NK-92 treated with Interleukin-12 subunit alpha and Interleukin-12 subunit beta, amount 100 ng/mL, for 24 hours (cell line): ENCODE measurements around the gene GBP3.
"Not testable (repeated sequence)": the region's sequence is repeated elsewhere in the genome, so short reads cannot be mapped to it uniquely, and the experiment has no call there.

ENCODE experiments used
- DNase-seq: peaks from one replicate; lab custom pipeline; 2025; lab: John Stamatoyannopoulos, UW

Gene GBP3, protein sequence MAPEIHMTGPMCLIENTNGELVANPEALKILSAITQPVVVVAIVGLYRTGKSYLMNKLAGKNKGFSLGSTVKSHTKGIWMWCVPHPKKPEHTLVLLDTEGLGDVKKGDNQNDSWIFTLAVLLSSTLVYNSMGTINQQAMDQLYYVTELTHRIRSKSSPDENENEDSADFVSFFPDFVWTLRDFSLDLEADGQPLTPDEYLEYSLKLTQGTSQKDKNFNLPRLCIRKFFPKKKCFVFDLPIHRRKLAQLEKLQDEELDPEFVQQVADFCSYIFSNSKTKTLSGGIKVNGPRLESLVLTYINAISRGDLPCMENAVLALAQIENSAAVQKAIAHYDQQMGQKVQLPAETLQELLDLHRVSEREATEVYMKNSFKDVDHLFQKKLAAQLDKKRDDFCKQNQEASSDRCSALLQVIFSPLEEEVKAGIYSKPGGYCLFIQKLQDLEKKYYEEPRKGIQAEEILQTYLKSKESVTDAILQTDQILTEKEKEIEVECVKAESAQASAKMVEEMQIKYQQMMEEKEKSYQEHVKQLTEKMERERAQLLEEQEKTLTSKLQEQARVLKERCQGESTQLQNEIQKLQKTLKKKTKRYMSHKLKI

GRCh38 chr1:89022167-89022959 is at the start of gene GBP3:
Gene GBP3, minus strand, starts transcription at chr1:89022866. Its CDS starts 2,145 bp downstream, at chr1:89020721.
- DNase-seq, result no peak

DNA sequence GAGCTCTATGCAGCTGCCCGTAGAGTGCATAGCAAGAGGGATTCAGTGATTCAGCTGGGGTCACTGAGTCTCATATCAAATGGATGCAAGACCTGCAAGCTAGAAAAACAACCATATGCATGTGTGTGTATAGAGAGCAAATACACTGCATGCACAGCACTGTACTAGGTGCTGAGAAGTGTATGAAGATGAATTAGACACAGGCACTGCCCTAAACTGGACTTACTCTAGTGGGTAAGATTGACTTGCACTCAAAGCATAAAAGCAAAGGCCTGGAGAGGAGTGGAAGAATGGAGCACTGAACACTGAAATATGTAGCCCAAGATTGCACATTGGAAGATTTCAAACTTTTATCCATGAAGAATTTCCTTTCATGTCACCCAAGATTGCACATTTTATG is 47.8 kb upstream of the GBP3 start:
- DNase-seq, result no peak

GRCh38 chr1:89069951-89070350 is 47.3 kb upstream of the GBP3 start:
- DNase-seq, result no peak

GRCh38 chr1:89068291-89068690 is 45.6 kb upstream of the GBP3 start:
- no peak for DNase-seq

- no peak for DNase-seq
Observed at GRCh38 chr1:89065079-89065868, 42.6 kb upstream of the GBP3 start, which contains the start of gene GBP1. Gene GBP1, minus strand, starts transcription at chr1:89065208. Its CDS starts 1,974 bp downstream, at chr1:89063234.

DNA sequence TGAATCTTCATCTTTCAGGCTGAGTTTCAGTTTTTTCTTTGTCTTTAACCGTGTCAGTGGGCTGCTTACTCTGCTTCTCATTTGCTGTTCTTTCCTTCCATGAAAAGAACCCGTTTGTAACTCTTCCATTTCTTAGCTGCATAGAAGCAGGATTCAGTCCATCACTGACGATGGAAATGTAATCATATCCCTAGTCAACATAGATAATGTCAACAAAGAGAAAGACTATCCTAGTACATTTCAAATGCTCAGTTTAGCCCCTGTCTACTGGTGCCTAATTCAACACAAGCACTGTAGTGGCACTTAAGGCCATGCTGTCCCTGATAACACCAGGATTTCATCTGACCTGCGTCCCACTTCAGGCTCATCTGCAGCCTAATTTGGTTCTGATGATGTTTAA is 42.0 kb upstream of the GBP3 start:
- DNase-seq, result no peak

GRCh38 chr1:89063094-89063493 is 40.4 kb upstream of the GBP3 start:
- no peak for DNase-seq

DNA sequence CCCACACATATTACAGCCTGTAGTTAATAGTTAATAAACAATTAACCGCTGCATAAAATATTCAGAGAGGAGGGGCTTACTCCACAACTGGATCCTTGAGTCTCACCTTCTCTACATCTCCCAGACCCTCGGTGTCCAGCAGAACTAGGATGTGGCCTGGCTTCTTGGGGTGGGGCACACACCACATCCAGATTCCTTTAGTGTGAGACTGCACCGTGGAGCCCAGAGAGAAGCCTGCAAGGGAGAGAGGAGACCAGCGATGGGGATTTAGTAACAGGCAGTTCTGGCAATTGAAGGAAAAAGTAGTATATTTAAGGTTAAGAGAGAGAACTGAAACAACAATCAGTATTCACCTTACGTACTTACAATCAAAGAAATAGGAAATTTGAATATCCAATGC is 37.4 kb upstream of the GBP3 start:
- no peak for DNase-seq

GRCh38 chr1:89051955-89052312 is 29.3 kb upstream of the GBP3 start:
- no peak for DNase-seq

DNA sequence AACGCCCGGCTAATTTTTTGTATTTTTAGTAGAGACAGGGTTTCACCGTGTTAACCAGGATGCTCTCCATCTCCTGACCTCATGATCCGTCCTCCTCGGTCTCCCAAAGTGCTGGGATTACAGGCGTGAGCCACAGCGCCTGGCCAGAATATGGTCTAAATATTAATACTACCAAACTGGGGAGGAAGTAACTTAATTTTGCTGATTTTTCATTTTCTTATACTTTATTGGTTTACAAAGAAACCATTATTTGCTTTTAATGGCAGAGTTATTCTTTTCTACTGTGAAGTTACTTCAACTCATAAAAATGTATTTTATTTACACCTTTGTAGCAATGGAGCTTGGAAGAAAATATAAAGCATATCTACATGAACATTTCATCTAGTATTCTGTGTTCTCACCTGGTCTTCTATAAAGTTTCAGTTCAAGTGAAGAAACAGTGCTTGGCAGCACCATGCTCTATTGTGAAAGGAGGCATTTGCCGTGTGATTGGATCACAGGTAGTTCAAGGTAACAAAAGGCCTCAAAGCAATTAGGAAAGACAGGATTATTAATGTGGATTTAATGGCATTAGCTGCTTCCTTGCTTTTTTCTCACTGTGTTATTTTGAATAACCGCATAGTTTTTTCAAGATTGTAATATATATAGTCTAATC is 28.8 kb upstream of the GBP3 start:
- DNase-seq, result no peak

GRCh38 chr1:89050649-89051033 is 28.0 kb upstream of the GBP3 start:
- DNase-seq, result no peak

- DNase-seq, result not testable (repeated sequence)
Observed at GRCh38 chr1:89049901-89050648, 27.4 kb upstream of the GBP3 start.

DNA sequence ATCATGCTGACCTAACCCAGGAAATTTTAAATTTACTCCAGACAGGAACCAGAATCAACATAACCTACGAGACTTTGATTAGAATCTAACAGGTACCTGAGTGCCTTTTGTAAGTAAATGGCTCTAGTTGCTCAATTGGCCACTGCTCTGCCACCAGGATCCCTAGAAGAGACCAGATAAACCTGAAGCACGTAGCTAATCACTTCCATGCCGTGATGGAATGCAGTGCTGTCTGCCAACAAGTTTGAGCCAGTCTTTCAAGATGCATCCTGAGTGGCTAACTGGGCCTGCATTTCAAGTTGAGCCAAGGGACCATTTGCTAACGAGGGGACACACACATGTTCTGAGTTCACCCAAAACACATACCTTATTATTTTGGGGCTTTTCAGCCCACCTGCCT is 26.5 kb upstream of the GBP3 start:
- DNase-seq, result not testable (repeated sequence)

DNA sequence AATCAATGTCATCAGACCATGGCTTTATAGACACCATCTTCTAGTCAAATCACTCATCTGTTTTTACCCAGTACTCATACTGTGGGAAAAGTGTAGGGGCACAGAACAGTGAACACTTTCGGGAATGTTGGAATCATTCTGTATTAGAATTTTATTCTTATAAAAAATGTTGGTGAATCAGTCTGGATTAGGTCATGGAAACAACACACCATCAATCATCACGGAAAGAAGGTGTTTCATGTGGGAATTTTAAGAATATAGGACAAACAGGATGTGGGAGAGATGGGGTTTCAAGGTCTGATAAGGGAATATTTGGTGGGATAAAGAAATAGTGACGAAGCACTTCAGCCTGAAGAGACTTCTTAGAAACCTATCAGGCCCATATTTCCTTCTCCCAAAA is 25.1 kb upstream of the GBP3 start:
- DNase-seq, result no peak

GRCh38 chr1:89046318-89047183 is 23.9 kb upstream of the GBP3 start:
- not testable (repeated sequence) for DNase-seq

- no peak for DNase-seq
Observed at GRCh38 chr1:89044970-89045721, 22.5 kb upstream of the GBP3 start.

DNA sequence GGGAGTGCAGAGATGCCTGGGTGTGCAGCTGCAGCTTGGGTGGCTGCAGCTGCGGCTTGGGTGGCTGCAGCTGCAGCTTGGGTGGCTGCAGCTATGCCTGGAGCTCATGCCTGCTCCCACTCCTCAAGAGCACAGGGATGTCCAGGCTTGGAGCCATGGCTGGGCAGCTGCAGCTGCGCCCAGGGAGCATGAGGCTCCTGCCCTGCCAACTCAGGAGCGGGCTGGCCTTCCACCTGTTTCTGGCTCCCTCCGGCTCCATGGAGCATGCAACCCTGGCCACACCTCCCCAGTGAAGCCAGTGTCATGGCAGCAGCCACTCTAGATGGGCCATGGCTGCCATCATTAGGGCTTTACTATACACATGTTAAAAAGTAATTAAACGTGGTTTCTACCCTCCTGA is 21.3 kb upstream of the GBP3 start:
- no peak for DNase-seq

- DNase-seq, result no peak
Observed at GRCh38 chr1:89042491-89042890, 19.8 kb upstream of the GBP3 start.

DNA sequence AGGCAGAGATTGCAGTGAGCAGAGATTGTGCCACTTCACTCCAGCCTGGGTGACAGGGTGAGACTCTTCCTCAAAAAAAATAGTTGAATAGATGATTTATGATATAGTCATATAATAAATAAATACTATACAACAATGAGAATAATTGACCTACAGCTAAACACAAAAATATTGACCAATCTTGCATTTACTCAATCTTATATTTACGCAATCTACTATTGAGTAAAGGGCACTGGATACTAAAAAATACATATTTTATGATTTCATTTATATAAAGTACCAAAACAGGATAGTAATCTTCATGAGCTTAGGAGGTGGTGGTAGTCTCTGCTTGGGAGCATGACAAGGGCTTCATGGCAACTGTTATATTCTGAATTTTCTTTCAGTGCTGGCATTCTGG is 19.1 kb upstream of the GBP3 start:
- DNase-seq, result no peak
